ENCODE results near the gene ATL2.

GRCh38 chr2:38415728-38416291 is 38.7 kb upstream of the ATL2 start:
- no peak for TF ChIP-seq EZH2 (IDR thresholded peaks at IDR 0.05; ENCODE audit: insufficient read depth, poor library complexity, severe bottlenecking)
- TF ChIP-seq EZH2phosphoT487 (IDR thresholded peaks at IDR 0.05; ENCODE audit: insufficient read depth, low read depth) = no peak

All from GM23248 (cell line).